HUES6 (cell line): ENCODE results near the gene KCNV2.
"Not testable (repeated sequence)": the region's sequence is repeated elsewhere in the genome, so short reads cannot be mapped to it uniquely, and the experiment has no call there.

Experiments used
- H3K27ac ChIP-seq: 2 replicates; pipeline ENCODE4 v1.7.0; 2013; ENCODE audit warnings: low read depth, mild to moderate bottlenecking, low read length, inconsistent platforms
- H3K27me3 ChIP-seq: 2 replicates; pipeline ENCODE4 v1.6.1; 2013; ENCODE audit warnings: low read length; ENCODE audit not compliant: control insufficient read depth, insufficient read depth
- H3K36me3 ChIP-seq: 2 replicates; pipeline ENCODE4 v1.6.1; 2013; ENCODE audit warnings: low read length; ENCODE audit not compliant: control insufficient read depth, insufficient read depth
- H3K4me1 ChIP-seq: 2 replicates; pipeline ENCODE4 v1.6.1; 2013; ENCODE audit warnings: low read length; ENCODE audit not compliant: control insufficient read depth, insufficient read depth
- H3K4me3 ChIP-seq: 2 replicates; pipeline ENCODE4 v1.5.1; 2013; ENCODE audit warnings: low read depth, low read length
- H3K9ac ChIP-seq: one replicate; pipeline ENCODE4 v1.6.1; 2013; ENCODE audit warnings: mild to moderate bottlenecking, low read length
- H3K9me3 ChIP-seq: 2 replicates; pipeline ENCODE4 v1.6.1; 2013; ENCODE audit warnings: low read depth, low read length; ENCODE audit not compliant: control insufficient read depth, insufficient read depth

Gene KCNV2

GRCh38 chr9:2691626-2692025 is 25.7 kb upstream of the KCNV2 start:
- Histone ChIP-seq H3K27me3 (no peaks in the 10 kb centered on the region), H3K4me3 (no peak overlapping the region), H3K36me3 (no peaks in the 10 kb centered on the region), H3K9ac (no peak overlapping the region), H3K9me3 (no peaks in the 10 kb centered on the region), H3K27ac (no peak overlapping the region), H3K4me1 (peaks cover 6% of the 10 kb centered on the region; the same call in 1 of the 2 replicates)

GRCh38 chr9:2693056-2693455 is 24.3 kb upstream of the KCNV2 start:
- H3K27ac ChIP-seq = no peak overlapping the region
- H3K36me3 ChIP-seq = no peaks in the 10 kb centered on the region
- no peak overlapping the region for H3K4me3 ChIP-seq
- no peaks in the 10 kb centered on the region for H3K4me1 ChIP-seq
- no peak overlapping the region for H3K9ac ChIP-seq
- no peaks in the 10 kb centered on the region for H3K9me3 ChIP-seq
- no peaks in the 10 kb centered on the region for H3K27me3 ChIP-seq

- Histone ChIP-seq H3K27ac (no peak overlapping the region), H3K4me1 (peaks cover 12% of the 10 kb centered on the region), H3K9ac (no peak overlapping the region), H3K36me3 (no peaks in the 10 kb centered on the region), H3K9me3 (no peaks in the 10 kb centered on the region), H3K4me3 (no peak overlapping the region), H3K27me3 (no peaks in the 10 kb centered on the region)
Observed at GRCh38 chr9:2697492-2697891, 19.8 kb upstream of the KCNV2 start.

GRCh38 chr9:2700398-2700797 is 16.9 kb upstream of the KCNV2 start:
- H3K9ac ChIP-seq = no peak overlapping the region
- H3K27me3 ChIP-seq = no peaks in the 10 kb centered on the region
- H3K9me3 ChIP-seq = no peaks in the 10 kb centered on the region
- peaks cover 12% of the 10 kb centered on the region for H3K4me1 ChIP-seq
- no peaks in the 10 kb centered on the region for H3K36me3 ChIP-seq
- no peak overlapping the region for H3K4me3 ChIP-seq
- H3K27ac ChIP-seq = no peak overlapping the region

- Histone ChIP-seq H3K27ac (no peak overlapping the region), H3K4me3 (no peak overlapping the region), H3K9ac (no peak overlapping the region), H3K36me3 (no peaks in the 10 kb centered on the region), H3K4me1 (peaks cover 12% of the 10 kb centered on the region), H3K27me3 (no peaks in the 10 kb centered on the region), H3K9me3 (no peaks in the 10 kb centered on the region)
Observed at GRCh38 chr9:2700909-2701550, 16.3 kb upstream of the KCNV2 start.

- no peak overlapping the region for H3K9ac ChIP-seq
- no peak overlapping the region for H3K27ac ChIP-seq
- no peaks in the 10 kb centered on the region for H3K9me3 ChIP-seq
- H3K4me1 ChIP-seq = peaks cover 12% of the 10 kb centered on the region
- H3K4me3 ChIP-seq = no peak overlapping the region
- no peaks in the 10 kb centered on the region for H3K36me3 ChIP-seq
- no peaks in the 10 kb centered on the region for H3K27me3 ChIP-seq
Observed at GRCh38 chr9:2704504-2704903, 12.8 kb upstream of the KCNV2 start.

- not testable (repeated sequence) for H3K27me3 ChIP-seq, H3K9me3 ChIP-seq, H3K4me1 ChIP-seq, H3K36me3 ChIP-seq, H3K4me3 ChIP-seq, H3K9ac ChIP-seq, H3K27ac ChIP-seq
Observed at GRCh38 chr9:2707256-2707655, 10.1 kb upstream of the KCNV2 start.

GRCh38 chr9:2709645-2710101 is 7.6 kb upstream of the KCNV2 start:
- Histone ChIP-seq H3K36me3 (no peaks in the 10 kb centered on the region), H3K27ac (no peak overlapping the region), H3K9ac (no peak overlapping the region), H3K4me3 (no peak overlapping the region), H3K27me3 (no peaks in the 10 kb centered on the region), H3K4me1 (peaks cover 4% of the 10 kb centered on the region; the same call in 1 of the 2 replicates), H3K9me3 (no peaks in the 10 kb centered on the region)

- no peaks in the 10 kb centered on the region for H3K9me3 ChIP-seq
- no peaks in the 10 kb centered on the region for H3K27me3 ChIP-seq
- H3K9ac ChIP-seq = no peak overlapping the region
- H3K4me1 ChIP-seq = peaks cover 4% of the 10 kb centered on the region; the same call in 1 of the 2 replicates
- H3K36me3 ChIP-seq = no peaks in the 10 kb centered on the region
- H3K4me3 ChIP-seq = no peak overlapping the region
- no peak overlapping the region for H3K27ac ChIP-seq
Observed at GRCh38 chr9:2711716-2712115, 5.6 kb upstream of the KCNV2 start.

GRCh38 chr9:2718001-2718697 is 839 bp downstream of the KCNV2 start:
- Histone ChIP-seq H3K27ac (no peak overlapping the region), H3K4me1 (peaks cover 2% of the 10 kb centered on the region; the same call in 1 of the 2 replicates), H3K9ac (no peak overlapping the region), H3K36me3 (peaks cover 7% of the 10 kb centered on the region; the same call in 1 of the 2 replicates), H3K9me3 (no peaks in the 10 kb centered on the region), H3K4me3 (no peak overlapping the region), H3K27me3 (no peaks in the 10 kb centered on the region)

GRCh38 chr9:2718698-2719033 is 1.4 kb downstream of the KCNV2 start:
- H3K27me3 ChIP-seq = no peaks in the 10 kb centered on the region
- H3K27ac ChIP-seq = no peak overlapping the region
- peaks cover 7% of the 10 kb centered on the region; the same call in 1 of the 2 replicates for H3K36me3 ChIP-seq
- peaks cover 2% of the 10 kb centered on the region; the same call in 1 of the 2 replicates for H3K4me1 ChIP-seq
- H3K4me3 ChIP-seq = no peak overlapping the region
- no peaks in the 10 kb centered on the region for H3K9me3 ChIP-seq
- no peak overlapping the region for H3K9ac ChIP-seq
